GM23248 (cell line): ENCODE results near the gene KAT14. TPM values are rescaled to one million over a fixed set of nuclear protein-coding genes. Genes with fewer than 3 reads are reported as not detected.
"Not testable (repeated sequence)": the region's sequence is repeated elsewhere in the genome, so short reads cannot be mapped to it uniquely, and the experiment has no call there.

ENCODE experiments used
- DNase-seq: peaks from one replicate; pipeline ENCODE4 v3.0.0-alpha.2; 2015
- H2AFZ ChIP-seq: fragments of 200-600 bp; sonication (generic); 2 replicates; pipeline ENCODE4 v1.6.1; 2016; ENCODE audit warnings: antibody characterized with exemption
- H3F3A ChIP-seq: fragments of 200-600 bp; sonication (generic); 2 replicates; pipeline ENCODE4 v1.6.1; 2016; ENCODE audit warnings: mild to moderate bottlenecking, antibody characterized with exemption, mixed run types; ENCODE audit not compliant: insufficient read depth
- H3K27ac ChIP-seq: fragments of 200-600 bp; sonication (generic); 2 replicates; pipeline ENCODE4 v1.5.1; 2016; ENCODE audit warnings: mild to moderate bottlenecking
- H3K27me3 ChIP-seq: fragments of 200-600 bp; sonication (generic); replicated peaks from 2 replicates; pipeline ENCODE4 v1.6.1; 2016; ENCODE audit warnings: mild to moderate bottlenecking; ENCODE audit not compliant: insufficient read depth
- H3K36me3 ChIP-seq: fragments of 200-600 bp; sonication (generic); 2 replicates; pipeline ENCODE4 v1.6.1; 2016; ENCODE audit warnings: low read depth, mild to moderate bottlenecking
- H3K4me1 ChIP-seq: fragments of 200-600 bp; sonication (generic); 2 replicates; pipeline ENCODE4 v1.6.1; 2016; ENCODE audit warnings: mild to moderate bottlenecking; ENCODE audit not compliant: insufficient read depth
- H3K4me2 ChIP-seq: fragments of 200-600 bp; sonication (generic); one replicate; pipeline ENCODE4 v1.6.1; 2016; ENCODE audit warnings: mild to moderate bottlenecking; ENCODE audit not compliant: unreplicated experiment
- H3K4me3 ChIP-seq: fragments of 200-600 bp; sonication (generic); 2 replicates; pipeline ENCODE4 v1.5.1; 2016; ENCODE audit warnings: mild to moderate bottlenecking
- H3K79me2 ChIP-seq: fragments of 200-600 bp; sonication (generic); 2 replicates; pipeline ENCODE4 v1.6.1; 2016; ENCODE audit warnings: mild to moderate bottlenecking; ENCODE audit not compliant: insufficient read depth
- H3K9ac ChIP-seq: fragments of 200-600 bp; sonication (generic); 2 replicates; pipeline ENCODE4 v1.6.1; 2016; ENCODE audit warnings: mild to moderate bottlenecking
- H3K9me2 ChIP-seq: fragments of 200-600 bp; sonication (generic); 2 replicates; pipeline ENCODE4 v1.6.1; 2016; ENCODE audit warnings: mixed run types, mild to moderate bottlenecking, moderate library complexity; ENCODE audit not compliant: insufficient read depth
- H3K9me3 ChIP-seq: fragments of 200-600 bp; sonication (generic); one replicate; pipeline ENCODE4 v1.6.1; 2017; ENCODE audit warnings: low read depth
- H4K20me1 ChIP-seq: fragments of 200-600 bp; sonication (generic); 2 replicates; pipeline ENCODE4 v1.6.0; 2016; ENCODE audit not compliant: insufficient read depth
- EZH2 ChIP-seq: fragments of 200-600 bp; sonication (generic); IDR thresholded peaks from 2 replicates; pipeline ENCODE4 v1.6.1; 2018; ENCODE audit warnings: antibody characterized with exemption, mild to moderate bottlenecking; ENCODE audit not compliant: insufficient read depth, poor library complexity, severe bottlenecking
- EZH2phosphoT487 ChIP-seq: fragments of 200-600 bp; sonication (generic); IDR thresholded peaks from 2 replicates; pipeline ENCODE4 v1.6.1; 2018; ENCODE audit warnings: antibody characterized with exemption, moderate library complexity, mild to moderate bottlenecking, low read depth; ENCODE audit not compliant: insufficient read depth
- WGBS, 2 experiments: methylation state at CpG; one replicate each; pipeline ENCODE4 v1.1.6; 2015 to 2017; ENCODE audit warnings: low lambda C conversion rate in 2 of 2, low coverage in 1 of 2; ENCODE audit errors: missing lambda C conversion rate in 2 of 2; 5-methylcytosine and 5-hydroxymethylcytosine counted together
- in situ Hi-C: fragments of 300-500 bp; cut with MboI; formaldehyde crosslinking; loops from 2 replicates; pipeline ENCODE4 v1.15.0; 2020
- polyA plus RNA-seq: library from polyadenylated mRNA; unstranded; fragments of >200 nt; fragmentation: Nextera tagmentation; extraction: Ambion mirVana; gene quantifications from 2 replicates; pipeline ENCODE4 v1.2.1, GENCODE V29; 2016
- total RNA-seq: library from RNA; depleted of rRNA; stranded (reverse); fragments of >200 nt; shearing (Covaris generic); gene quantifications from 2 replicates; pipeline ENCODE4 v1.2.3, GENCODE V29; 2014; rRNA removed

Gene KAT14
- total RNA-seq (12.6 and 21.7 TPM in 2 replicates), polyA plus RNA-seq (10.2 and 11.3 TPM in 2 replicates)

DNA sequence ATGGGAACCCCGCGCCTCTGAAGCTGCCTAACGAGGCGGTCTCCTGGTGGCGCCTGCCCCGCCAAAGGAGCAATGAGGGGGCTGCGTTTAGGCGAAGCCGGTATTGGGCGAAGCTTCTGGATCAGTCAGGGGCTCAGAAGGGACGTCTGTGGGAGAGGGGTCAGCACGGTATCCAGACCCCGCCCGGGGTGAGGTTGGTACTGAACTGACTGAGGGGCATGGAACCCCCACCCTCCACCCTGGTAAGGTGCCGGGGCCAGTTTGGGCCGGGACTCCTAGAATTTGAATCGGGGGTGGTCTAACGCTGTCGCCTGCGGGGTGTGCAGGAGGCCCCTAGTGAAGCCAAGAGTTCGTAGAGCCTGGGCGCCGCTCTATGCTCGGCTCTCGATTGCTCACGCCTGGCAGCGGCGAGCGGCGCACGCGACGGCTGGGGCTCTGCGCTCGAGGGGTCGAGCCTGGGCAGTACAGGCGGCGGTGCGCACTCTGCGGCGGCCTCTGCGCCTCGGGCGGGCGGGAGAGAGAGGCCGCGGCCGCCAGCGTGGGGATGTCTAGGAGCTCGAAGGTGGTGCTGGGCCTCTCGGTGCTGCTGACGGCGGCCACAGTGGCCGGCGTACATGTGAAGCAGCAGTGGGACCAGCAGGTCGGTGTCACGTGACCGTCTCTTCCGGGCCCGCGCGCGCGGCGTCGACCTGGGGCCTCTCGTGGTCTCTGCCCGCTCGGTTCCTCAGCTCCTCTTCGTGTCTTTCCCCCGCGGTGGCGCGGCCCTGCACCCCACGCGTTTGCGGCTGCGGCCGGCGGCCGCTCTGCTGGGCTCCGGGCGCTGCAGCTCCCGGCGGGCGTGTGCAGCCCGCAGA lies at the start of gene KAT14, which contains the start of gene PET117:
Gene KAT14 (plus strand): TSS at position 452 of the 854 bp plus-strand sequence. CDS start 4,798 bp downstream, outside the sequence.
Gene PET117 (plus strand): TSS at position 452 of the 854 bp plus-strand sequence. CDS start 93 bp downstream, at position 545.
- Histone ChIP-seq H3K9me2 (no peaks in the 10 kb centered on the region), H3K9ac (peak within 1 kb of the TSS; percentile 91), H3K4me1 (peaks cover 18% of the 10 kb centered on the region), H3K27me3 (no peaks in the 10 kb centered on the region), H3K4me2 (peak within 1 kb of the TSS; percentile 84), H4K20me1 (no peaks in the 10 kb centered on the region), H3K4me3 (peak within 1 kb of the TSS; percentile 95), H2AFZ (peak within 1 kb of the TSS; percentile 100), H3K79me2 (peaks cover 46% of the 10 kb centered on the region), H3K36me3 (0 out of 2 replicates have a peak, but pooled peaks cover under 1% of the 10 kb centered on the region), H3K9me3 (no peaks in the 10 kb centered on the region), H3K27ac (peak within 1 kb of the TSS; percentile 66), H3F3A (0 out of 2 replicates have a peak, but pooled peaks cover 5% of the 10 kb centered on the region)
- TF ChIP-seq EZH2 (no peak), EZH2phosphoT487 (no peak)
- WGBS, 2 experiments, result 1% methylated on average over 75 to 82 of the region's 87 CpGs
- in situ Hi-C loops, result no loop called here
- peak; percentile 92 for DNase-seq

GRCh38 chr20:18088298-18088697 lies 49.4 kb upstream of the KAT14 start:
- H3K4me1 ChIP-seq, DNase-seq, H3K79me2 ChIP-seq, H3K9ac ChIP-seq, H2AFZ ChIP-seq, H3K4me3 ChIP-seq, H4K20me1 ChIP-seq, H3K36me3 ChIP-seq, H3K9me3 ChIP-seq, H3K27ac ChIP-seq, H3K4me2 ChIP-seq, H3K27me3 ChIP-seq, H3F3A ChIP-seq, in situ Hi-C loops, H3K9me2 ChIP-seq: not testable (repeated sequence)
- WGBS, 2 experiments, result 41 to 71% methylated on average over 2 to 3 of the region's 3 CpGs

- H2AFZ ChIP-seq, H4K20me1 ChIP-seq, H3K79me2 ChIP-seq, H3F3A ChIP-seq, in situ Hi-C loops, H3K9ac ChIP-seq, H3K4me1 ChIP-seq, DNase-seq, H3K27me3 ChIP-seq, H3K9me3 ChIP-seq, H3K4me3 ChIP-seq, H3K27ac ChIP-seq, H3K4me2 ChIP-seq, H3K36me3 ChIP-seq, H3K9me2 ChIP-seq: not testable (repeated sequence)
- WGBS, 2 experiments, result 47 to 53% methylated on average over 11 of the region's 11 CpGs
Observed at GRCh38 chr20:18088841-18089240, 48.8 kb upstream of the KAT14 start.

DNA sequence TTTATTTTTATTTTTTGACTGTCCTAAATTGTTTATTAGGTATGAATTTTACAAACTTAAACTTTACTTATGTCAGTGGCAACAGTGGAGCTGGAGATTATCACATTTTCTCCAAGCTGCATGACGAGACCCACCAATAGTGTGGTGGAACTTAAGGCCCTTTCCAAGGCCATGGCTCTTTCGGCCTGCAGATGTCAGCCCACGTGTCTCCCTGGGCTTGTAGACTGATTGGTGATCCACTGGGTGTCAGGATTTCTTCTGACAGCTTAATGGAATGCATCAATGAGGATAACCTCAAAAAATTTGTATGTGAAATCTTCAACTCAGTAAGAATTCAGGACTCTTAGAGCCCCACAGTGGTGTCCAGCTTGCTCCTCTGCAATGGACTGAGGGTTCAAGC lies 47.6 kb upstream of the KAT14 start:
- Histone ChIP-seq H4K20me1 (no peaks in the 10 kb centered on the region), H3K9me2 (no peaks in the 10 kb centered on the region), H3K27ac (no peak overlapping the region), H3K79me2 (no peaks in the 10 kb centered on the region), H3K4me2 (no peak overlapping the region), H3K9ac (no peak overlapping the region), H3K4me1 (no peaks in the 10 kb centered on the region), H3K9me3 (no peaks in the 10 kb centered on the region), H3F3A (no peaks in the 10 kb centered on the region), H3K36me3 (no peaks in the 10 kb centered on the region), H2AFZ (no peak overlapping the region), H3K27me3 (no peaks in the 10 kb centered on the region; the same call in 1 of the 2 replicates), H3K4me3 (no peak overlapping the region)
- in situ Hi-C loops, result no loop called here
- DNase-seq, result no peak
- WGBS, 2 experiments, result 1 to 4% methylated on average over 3 of the region's 3 CpGs
- TF ChIP-seq EZH2, result no peak
- no peak for TF ChIP-seq EZH2phosphoT487
